ENCODE measurements around the gene RABL6. TPM values are rescaled to one million over a fixed set of nuclear protein-coding genes. Genes with fewer than 3 reads are reported as not detected.

Gene RABL6
- total RNA-seq, 2 donors from 2014 or later = 76.6 to 124 TPM

DNA sequence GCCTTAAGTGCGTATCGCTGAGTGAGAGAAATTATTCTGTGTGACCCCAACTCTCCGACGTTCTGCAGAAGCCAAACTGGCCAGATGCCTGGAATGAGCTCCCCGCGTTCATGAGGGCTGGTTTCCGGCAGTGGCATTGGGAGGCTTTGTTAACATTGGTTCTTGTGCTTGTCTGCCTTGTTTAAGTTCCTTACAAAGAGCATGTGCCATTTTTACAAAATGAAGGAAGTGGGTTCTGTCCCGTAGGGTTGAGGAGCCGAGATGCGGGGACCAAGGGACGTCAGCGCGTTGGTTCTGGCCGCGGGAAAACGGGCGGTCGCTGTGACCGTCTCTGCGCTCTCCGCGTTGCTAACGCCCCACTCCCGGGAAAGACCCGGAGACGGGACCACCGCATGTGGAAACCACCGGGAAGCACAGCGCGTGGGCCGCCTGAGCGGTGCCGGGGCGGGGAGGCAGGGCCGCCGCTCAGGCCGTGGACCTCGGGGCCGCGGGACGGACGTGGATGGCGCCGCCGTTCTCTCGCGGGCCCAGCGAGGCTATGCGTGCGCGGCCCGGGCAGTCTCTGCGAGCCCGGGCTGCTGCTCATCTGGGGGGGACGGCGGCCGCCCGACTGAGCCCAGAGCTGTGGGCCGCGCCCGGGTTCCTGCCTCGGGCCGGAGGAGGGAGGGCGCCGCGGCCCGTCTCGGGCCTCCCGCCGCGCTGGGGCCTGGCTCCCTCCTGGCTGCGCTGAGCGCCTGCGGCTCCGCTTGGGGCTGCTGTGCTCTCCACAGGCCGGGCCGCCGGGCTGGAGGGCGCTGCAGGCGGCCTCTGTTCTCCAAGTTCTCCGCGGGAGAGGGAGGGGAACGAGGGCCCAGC lies 13.4 kb downstream of the RABL6 start:
- H3K4me1 ChIP-seq (replicated peaks) = no peaks in the 10 kb centered on the region
- H3K4me3 ChIP-seq = peak overlapping the region; percentile 10 to 17
- no peak overlapping the region for H3K27ac ChIP-seq
- H3K36me3 ChIP-seq = no peaks in the 10 kb centered on the region
- TF ChIP-seq POLR2A (IDR thresholded peaks at IDR 0.05) (no peak), POLR2AphosphoS5 (IDR thresholded peaks at IDR 0.05) (no peak)
- TF ChIP-seq, protein P1, sequence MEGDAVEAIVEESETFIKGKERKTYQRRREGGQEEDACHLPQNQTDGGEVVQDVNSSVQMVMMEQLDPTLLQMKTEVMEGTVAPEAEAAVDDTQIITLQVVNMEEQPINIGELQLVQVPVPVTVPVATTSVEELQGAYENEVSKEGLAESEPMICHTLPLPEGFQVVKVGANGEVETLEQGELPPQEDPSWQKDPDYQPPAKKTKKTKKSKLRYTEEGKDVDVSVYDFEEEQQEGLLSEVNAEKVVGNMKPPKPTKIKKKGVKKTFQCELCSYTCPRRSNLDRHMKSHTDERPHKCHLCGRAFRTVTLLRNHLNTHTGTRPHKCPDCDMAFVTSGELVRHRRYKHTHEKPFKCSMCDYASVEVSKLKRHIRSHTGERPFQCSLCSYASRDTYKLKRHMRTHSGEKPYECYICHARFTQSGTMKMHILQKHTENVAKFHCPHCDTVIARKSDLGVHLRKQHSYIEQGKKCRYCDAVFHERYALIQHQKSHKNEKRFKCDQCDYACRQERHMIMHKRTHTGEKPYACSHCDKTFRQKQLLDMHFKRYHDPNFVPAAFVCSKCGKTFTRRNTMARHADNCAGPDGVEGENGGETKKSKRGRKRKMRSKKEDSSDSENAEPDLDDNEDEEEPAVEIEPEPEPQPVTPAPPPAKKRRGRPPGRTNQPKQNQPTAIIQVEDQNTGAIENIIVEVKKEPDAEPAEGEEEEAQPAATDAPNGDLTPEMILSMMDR (IDR thresholded peaks at IDR 0.05) = no peak
- WGBS = 54% methylated on average over 58 of the region's 83 CpGs
- no peak for DNase-seq (ENCODE audit: low spot score)
- intact Hi-C loops (cut with DNase I) = no loop called here
- H3K27me3 ChIP-seq (replicated peaks; ENCODE audit: insufficient read depth) = no peaks in the 10 kb centered on the region
- no peaks in the 10 kb centered on the region for H3K9me3 ChIP-seq

DNA sequence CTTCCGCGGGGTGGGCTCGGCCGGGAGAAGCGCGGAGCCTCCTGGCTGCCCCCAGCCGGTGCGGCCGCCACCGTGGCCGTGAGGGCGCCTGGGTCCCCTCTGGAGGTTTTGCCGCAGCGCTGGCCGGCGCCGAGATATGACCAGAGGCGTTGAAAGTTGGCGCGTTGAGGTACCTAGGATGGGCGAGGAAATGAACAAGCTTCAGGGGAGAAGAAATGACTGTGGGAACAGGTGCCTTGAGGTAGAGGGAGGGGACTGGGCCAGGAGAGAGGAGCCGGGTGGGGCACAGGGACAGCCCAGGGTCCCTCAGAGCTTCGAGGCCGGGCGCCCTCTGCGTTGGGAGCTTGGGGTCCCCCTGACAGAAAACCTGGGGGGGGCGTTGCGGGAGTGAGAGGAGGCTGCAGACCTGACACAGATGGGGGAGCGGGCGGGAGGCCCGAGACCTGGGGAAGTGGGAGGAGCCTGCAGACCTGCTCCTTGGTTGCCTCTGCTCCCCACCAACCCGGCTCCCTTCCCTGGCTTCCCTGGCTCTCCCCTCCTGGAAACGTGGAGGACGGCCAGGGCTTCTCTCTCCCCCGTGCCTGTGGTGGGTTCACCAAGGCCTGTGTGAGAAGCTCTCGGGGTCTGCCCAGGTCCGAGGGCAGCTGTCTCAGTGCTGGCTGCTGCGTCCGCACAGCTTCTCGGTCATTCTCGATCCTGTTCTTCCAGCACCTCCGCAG lies 14.2 kb downstream of the RABL6 start:
- Histone ChIP-seq H3K27me3 (replicated peaks; ENCODE audit: insufficient read depth) (no peaks in the 10 kb centered on the region), H3K27ac (no peak overlapping the region), H3K9me3 (no peaks in the 10 kb centered on the region), H3K4me3 (peak overlapping the region in 1 of 2 donors; percentile 10), H3K36me3 (no peaks in the 10 kb centered on the region), H3K4me1 (replicated peaks) (no peaks in the 10 kb centered on the region)
- intact Hi-C loops (cut with DNase I) = no loop called here
- TF ChIP-seq, protein P1 (IDR thresholded peaks at IDR 0.05) = no peak
- TF ChIP-seq POLR2A (IDR thresholded peaks at IDR 0.05) = no peak
- TF ChIP-seq POLR2AphosphoS5 (IDR thresholded peaks at IDR 0.05) = no peak
- DNase-seq (ENCODE audit: low spot score) = no peak
- WGBS = 75% methylated on average over 41 of the region's 42 CpGs

DNA sequence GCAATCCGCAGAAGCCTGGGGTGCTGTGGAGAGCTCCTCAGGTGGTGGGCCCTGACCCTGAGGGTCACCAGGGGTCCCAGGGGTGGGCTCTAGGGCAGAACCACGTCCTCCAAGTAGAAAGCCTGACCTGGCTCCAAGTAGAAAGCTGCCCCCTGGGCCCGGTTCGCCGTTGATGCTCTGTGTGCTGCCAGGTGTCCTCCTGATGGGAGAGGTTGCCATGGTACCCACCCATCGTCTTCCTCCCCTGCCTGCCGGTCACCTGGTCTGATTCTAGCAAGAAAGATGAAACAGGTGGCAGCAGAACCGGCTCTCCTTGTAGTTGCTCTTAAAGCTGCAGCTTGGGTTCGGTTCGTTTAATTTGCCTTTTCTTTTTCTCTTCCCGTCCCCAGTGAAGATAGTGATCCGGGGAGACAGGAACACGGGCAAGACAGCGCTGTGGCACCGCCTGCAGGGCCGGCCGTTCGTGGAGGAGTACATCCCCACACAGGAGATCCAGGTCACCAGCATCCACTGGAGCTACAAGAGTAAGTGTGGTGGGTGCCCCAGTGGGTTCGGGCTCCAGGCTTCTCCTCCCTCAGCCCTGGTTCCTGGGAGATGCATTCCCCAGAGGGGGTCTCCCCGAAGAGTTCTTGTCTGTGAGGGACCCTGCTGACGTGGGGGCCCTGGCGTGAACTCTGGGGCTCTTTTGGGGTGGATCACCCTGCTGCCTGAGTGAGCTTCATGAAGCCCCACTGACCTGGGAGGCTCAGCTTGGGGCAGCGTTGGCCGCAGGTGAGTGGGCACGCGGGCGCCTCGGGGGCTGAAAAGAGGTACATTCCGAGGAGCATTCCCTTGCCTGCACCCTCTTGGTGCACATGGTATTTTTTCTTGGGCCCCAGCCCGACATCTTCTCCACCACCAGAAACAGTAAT lies 15.6 kb downstream of the RABL6 start:
- H3K36me3 ChIP-seq = no peaks in the 10 kb centered on the region
- no peaks in the 10 kb centered on the region for H3K9me3 ChIP-seq
- no peak overlapping the region for H3K27ac ChIP-seq
- H3K4me1 ChIP-seq (replicated peaks) = no peaks in the 10 kb centered on the region
- TF ChIP-seq, protein P1 (IDR thresholded peaks at IDR 0.05) = no peak
- no peaks in the 10 kb centered on the region for H3K27me3 ChIP-seq (replicated peaks; ENCODE audit: insufficient read depth)
- H3K4me3 ChIP-seq = no peak overlapping the region
- intact Hi-C loops (cut with DNase I) = no loop called here
- no peak for DNase-seq (ENCODE audit: low spot score)
- WGBS = 79% methylated on average over 29 of the region's 30 CpGs

DNA sequence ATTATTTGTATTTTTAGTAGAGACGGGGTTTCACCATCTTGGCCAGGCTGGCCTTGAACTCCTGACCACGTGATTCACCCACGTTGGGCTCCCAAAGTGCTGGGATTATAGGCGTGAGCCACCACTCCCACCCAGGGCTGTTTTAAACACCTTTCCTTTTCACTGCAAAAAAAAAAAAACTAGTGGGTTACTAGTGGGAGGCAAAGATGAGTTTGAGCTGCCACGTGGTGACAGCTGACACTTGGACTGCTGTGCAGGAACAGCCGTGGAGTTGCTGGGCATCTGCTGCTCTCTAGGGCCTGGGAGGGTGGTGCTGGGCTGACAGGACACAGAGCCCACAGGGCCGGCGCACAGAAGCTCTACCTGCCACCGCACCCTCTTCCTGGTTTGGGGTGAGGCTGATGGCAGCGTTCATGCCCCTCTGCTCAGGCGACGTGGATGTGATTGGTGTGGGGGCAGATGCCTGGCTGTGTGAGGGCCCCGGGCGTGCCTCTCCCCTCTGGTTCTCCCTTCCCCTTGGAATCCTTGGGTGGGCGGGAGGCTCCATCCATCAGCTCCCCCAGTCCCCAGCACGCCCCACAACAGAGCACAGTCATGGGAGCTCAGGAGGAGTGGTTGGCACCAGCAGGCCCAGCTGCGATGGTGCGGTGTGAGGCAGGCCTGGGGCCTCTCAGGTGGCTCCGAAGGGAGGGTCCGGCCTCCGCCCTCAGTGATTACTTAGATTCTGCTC lies 16.9 kb downstream of the RABL6 start:
- H3K27me3 ChIP-seq (replicated peaks; ENCODE audit: insufficient read depth) = no peaks in the 10 kb centered on the region
- no peaks in the 10 kb centered on the region for H3K4me1 ChIP-seq (replicated peaks)
- no peaks in the 10 kb centered on the region for H3K36me3 ChIP-seq
- H3K9me3 ChIP-seq = no peaks in the 10 kb centered on the region
- intact Hi-C loops (cut with DNase I) = no loop called here
- no peak for DNase-seq (ENCODE audit: low spot score)
- no peak overlapping the region for H3K27ac ChIP-seq
- WGBS = 93% methylated on average over 21 of the region's 21 CpGs
- H3K4me3 ChIP-seq = no peak overlapping the region
- no peak for TF ChIP-seq POLR2A (IDR thresholded peaks at IDR 0.05)
- TF ChIP-seq POLR2AphosphoS5 (IDR thresholded peaks at IDR 0.05) = no peak
- TF ChIP-seq, protein P1 (IDR thresholded peaks at IDR 0.05) = no peak
